ENCODE measurements around the gene AS3MT.
A peak's percentile ranks its signal among the peaks of the same experiment; 100 is the strongest.

AS3MT gene

GRCh38 chr10:102855731-102856436 lies 13.4 kb upstream of the AS3MT start:
- peak; percentile 87 for DNase-seq (ENCODE audit: low read depth, low spot score)

- peak; percentile 35 for DNase-seq (ENCODE audit: low read depth, low spot score)
These were observed 12.4 kb upstream of the AS3MT start for GRCh38 chr10:102856758-102857424.

DNA sequence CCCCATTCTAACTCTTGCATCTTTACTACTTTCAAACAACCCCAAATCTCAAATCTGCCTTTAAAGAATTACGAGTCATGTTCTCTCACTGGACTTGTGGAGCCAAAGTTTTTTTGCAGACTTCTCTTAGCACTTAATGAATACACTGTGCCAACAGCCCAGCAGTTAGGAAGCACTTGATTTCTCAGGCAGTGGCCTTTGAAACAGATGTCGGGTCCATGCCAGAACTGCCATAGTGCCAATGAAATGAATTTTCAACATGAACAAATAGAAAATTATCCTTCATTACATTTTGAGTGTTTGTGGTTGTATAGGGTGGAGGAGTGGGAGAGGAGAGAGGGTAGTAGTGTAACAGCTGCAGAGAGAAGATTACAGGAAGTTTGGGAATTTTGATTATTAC lies 9.4 kb upstream of the AS3MT start:
- DNase-seq (ENCODE audit: low read depth, low spot score) = no peak

DNA sequence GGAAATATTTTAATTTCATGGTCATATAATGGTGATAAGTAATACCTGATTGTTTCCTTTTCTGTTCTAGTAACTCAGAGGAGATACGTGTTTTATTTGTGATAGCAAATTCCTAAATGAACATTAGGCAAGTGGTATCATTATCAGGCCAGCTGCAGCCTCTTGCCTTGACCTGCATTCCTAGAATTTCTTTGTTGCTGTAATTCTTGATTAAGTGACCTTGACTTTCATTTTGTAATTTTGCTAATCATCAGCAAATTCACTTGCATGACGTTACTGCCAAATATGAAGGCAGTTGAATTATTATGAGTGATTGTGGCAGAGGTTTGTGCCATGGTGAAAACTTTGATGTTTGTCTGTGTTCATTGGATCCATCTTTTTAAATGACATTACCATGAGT lies 5.6 kb upstream of the AS3MT start:
- DNase-seq (ENCODE audit: low read depth, low spot score) = no peak

- no peak for DNase-seq (ENCODE audit: low read depth, low spot score)
These were observed 3.6 kb upstream of the AS3MT start for GRCh38 chr10:102865620-102866019.

GRCh38 chr10:102868911-102869257 lies 386 bp upstream of the AS3MT start:
- no peak for DNase-seq (ENCODE audit: low read depth, low spot score)

DNA sequence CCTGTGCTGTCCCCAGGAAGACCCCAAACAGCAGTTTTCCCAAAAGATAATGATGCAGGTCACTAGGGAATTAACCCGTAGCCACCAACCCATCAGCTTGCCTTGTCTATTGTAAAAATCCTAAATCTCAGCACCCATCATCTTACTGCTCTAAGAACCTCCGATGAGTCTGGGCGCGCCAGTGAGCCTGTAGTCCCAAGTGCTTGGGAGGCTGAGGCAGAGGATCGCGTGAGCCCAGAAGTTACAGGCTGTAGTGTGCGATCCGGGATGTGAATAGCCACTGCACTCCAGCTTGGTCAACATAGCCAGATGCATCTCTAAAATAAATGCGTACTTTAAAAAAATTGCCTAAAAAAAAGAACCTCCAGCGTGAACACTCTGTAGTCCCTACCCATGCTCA lies 951 bp downstream of the AS3MT start:
- DNase-seq (ENCODE audit: low read depth, low spot score) = no peak

DNA sequence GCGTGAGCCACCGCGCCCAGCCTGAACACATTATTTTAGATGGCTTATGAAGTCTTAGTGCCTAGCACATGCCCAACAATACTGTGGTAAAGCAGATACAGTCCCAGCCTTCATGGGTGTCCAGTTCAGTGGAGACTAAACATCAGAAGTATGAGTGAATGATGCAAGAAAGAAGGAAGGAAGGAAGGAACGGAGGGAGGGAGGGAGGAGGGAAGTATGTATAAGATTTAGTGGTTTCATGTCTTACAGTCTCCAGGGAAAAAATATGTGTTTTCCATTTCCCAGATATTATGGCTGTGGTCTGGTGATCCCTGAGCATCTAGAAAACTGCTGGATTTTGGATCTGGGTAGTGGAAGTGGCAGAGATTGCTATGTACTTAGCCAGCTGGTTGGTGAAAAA lies 2.9 kb downstream of the AS3MT start:
- no peak for DNase-seq (ENCODE audit: low read depth, low spot score)

GRCh38 chr10:102876747-102877153 lies 7.5 kb downstream of the AS3MT start:
- DNase-seq (ENCODE audit: low read depth, low spot score) = no peak

- DNase-seq (ENCODE audit: low read depth, low spot score) = no peak
These were observed 9.4 kb downstream of the AS3MT start for GRCh38 chr10:102878629-102879028.

GRCh38 chr10:102880256-102880655 lies 11.0 kb downstream of the AS3MT start:
- no peak for DNase-seq (ENCODE audit: low read depth, low spot score)

DNA sequence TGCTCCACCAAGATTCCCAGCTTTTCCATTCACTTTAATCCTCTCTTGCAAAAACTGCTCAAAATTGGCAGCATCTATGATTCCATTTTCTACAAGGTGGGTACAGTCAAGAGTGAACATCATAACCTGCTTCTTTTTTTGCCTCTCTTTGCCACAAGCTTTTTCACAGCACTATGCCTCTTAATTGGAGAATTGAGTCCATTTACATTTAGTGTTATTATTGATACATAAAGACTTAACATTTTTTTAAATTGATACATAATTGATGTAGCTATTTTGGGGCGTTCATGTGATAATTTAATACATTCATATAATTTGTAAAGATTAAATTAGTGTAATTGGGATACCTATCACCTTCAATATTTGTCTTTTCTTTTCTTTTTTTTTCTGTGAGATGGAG lies 18.8 kb downstream of the AS3MT start:
- DNase-seq (ENCODE audit: low read depth, low spot score) = no peak

DNA sequence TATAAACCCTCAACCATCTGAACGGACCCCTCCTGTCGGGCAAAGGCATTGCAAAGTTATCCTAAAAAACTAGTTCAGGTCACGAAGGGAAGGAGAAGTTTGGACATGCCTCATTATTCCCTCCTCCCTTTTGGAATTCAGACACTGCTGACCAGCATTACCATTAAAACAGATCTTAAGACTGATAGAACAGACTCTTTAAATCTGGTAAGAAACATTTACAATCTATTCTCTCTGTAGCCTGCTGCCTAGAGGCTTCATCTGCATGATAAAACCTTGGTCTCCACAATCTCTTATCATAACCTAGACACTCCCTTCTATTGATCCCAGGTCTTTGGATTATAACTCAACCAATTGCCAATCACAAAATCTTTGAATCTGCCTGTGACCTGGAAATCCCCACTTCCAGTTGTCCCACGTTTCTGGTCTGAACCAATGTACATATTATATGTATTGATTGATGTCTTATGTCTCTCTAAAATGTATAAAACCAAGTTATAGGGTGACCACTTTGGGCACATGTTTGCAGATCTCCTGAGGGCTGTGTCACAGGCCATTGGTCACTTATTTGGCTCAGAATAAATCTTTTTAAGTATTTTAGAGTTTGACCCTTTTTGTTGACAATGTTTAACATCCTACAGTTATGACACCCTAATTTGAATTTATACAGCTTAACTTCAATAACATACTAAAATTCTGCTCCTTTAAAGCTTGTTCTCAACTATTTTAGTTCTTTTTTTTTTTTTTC lies 25.4 kb downstream of the AS3MT start:
- DNase-seq (ENCODE audit: low read depth, low spot score) = no peak

DNA sequence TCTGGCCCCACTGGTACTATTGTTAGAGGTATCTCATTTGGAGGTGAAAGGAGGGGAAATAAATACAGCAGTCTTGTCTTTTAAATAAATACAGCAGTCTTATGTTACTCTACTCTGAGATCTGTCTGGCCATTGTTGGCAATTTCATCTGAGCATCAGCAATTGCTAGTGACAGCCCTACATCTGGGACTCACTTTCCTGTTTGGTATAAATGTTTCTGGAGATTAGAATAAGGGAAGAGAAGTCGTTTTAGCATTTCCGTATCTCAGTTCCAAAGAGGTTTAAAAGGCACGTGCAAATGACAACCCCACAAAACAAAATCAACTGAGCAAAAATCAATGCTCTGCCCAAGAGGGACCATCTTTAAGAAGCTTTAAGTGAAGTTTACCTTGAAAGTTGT lies 30.7 kb downstream of the AS3MT start:
- no peak for DNase-seq (ENCODE audit: low read depth, low spot score)

- DNase-seq (ENCODE audit: low read depth, low spot score) = no peak
These were observed 35.1 kb downstream of the AS3MT start for GRCh38 chr10:102904346-102904745.

DNA sequence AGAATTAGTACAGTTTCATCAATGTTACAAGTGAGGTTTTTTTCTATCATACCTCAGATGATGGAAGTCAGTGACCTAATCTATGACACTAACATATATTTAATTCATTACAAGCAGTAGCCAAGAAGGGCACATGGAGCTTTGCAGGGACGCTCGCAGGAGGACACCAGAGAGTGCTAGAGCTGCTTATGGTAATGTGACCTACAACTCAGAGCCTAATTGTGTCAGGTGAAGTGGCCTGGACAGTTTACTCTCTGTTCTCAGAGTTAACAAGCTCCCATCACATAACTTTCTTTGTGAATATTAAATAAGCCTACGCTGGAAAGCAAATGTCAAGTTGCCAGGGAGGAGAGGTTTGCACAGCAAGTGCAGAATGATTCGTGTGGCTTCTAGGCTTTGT lies 37.2 kb downstream of the AS3MT start:
- DNase-seq (ENCODE audit: low read depth, low spot score) = no peak

- DNase-seq (ENCODE audit: low read depth, low spot score) = no peak
These were observed 45.5 kb downstream of the AS3MT start for GRCh38 chr10:102914781-102915180.

DNA sequence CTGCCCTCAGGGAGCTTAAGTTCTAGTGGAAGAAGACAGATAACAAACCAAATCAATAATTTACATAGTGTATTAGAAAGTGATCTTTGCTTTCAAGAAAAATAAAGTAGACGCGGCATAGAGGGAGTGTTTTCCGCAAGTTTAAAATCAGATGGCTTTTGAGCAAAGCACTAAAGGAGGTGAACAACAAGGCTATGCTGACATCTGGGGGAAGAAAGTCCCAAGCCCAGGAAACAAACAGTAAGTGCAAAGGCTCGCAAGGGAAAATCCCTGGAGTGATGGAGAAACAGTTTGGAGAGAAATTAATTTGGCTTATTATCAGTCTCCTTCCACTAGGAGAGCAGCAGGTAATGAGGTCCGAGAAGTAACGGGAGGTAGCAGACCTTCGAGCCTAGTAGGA lies 46.9 kb downstream of the AS3MT start:
- DNase-seq (ENCODE audit: low read depth, low spot score) = no peak

DNA sequence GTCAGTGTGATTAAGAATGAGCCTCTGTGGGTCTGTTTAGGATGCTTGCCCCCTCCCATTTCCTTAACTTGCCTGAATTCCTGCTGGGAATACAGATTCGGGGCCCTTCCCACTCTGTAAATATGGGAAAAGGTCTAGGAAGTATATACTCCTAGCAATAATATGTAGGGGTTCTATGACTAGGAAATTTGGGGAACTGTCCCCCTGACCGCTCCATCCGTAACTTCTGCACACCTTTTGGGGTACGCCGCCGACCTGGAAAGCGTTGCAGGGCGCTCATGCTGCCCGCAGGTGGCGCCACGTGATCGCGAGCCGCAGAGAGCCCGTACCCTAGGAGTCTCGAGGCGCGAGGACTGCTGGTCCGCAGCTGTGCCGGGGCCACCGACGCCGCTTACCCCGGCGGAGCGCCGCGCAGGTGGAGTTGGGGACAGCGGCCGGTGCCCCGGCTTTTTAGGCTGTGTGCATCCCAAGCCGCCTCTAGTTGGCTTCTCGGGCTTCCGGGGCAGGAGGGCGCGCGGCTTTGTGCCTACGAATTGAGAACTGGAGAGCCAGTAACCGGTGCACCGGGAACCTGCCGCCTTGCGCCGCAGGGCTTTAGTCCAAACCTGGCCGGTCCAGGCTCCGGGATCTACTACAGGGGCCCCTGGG lies 48.2 kb downstream of the AS3MT start:
- DNase-seq (ENCODE audit: low read depth, low spot score) = no peak

- peak; percentile 100 for DNase-seq (ENCODE audit: low read depth, low spot score)
These were observed 48.9 kb downstream of the AS3MT start, which contains the start of gene CNNM2 for GRCh38 chr10:102917962-102918816. TSS of gene CNNM2 (plus strand) at chr10:102918294. CDS start at chr10:102918481, 187 bp downstream.

DNA sequence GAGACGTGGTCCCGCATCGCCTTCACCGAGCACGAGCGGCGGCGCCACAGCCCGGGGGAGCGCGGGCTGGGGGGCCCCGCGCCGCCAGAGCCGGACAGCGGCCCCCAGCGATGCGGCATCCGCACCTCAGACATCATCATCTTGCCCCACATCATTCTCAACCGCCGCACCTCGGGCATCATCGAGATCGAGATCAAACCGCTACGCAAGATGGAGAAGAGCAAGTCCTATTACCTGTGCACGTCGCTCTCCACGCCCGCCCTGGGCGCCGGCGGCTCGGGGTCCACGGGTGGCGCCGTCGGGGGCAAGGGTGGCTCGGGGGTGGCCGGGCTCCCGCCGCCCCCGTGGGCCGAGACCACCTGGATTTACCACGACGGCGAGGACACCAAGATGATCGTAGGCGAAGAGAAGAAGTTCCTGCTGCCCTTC lies 49.6 kb downstream of the AS3MT start:
- DNase-seq (ENCODE audit: low read depth, low spot score) = no peak

Data from ELF-1 (cell line).